Measurements from ENCODE around the gene MAPK13.
"Not testable (repeated sequence)": the region's sequence is repeated elsewhere in the genome, so short reads cannot be mapped to it uniquely, and the experiment has no call there.

Gene MAPK13

DNA sequence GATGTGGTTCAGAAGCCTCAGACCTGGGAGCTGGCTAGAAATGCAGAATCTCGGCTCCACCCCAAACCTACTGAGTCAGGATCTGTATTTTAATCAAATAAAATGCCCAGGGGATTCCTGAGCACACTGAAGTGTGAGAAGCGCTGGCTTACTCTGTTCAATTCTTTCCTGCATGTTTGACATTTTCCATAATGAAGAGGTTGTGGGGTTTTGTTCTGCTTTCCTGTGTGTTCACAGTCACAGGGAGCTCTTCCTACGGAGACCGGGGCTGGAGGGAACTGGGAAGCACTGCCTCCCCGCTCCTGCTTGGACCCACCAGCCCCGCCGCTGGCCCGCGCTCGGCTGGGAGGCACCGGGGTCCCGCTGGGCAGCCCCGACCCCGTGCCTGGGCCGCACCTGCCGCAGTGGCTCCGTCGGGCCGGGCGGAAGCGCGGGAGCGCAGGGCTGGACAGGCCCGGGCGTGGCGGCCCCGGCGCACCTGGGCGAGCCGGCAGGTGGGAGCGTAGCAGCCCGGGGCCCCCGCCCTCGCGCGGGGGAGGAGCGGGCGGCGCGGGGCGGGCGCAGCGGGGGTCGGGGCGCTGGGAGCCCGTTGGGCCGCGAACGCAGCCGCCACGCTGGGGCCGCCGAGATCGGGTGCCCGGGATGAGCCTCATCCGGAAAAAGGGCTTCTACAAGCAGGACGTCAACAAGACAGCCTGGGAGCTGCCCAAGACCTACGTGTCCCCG lies at the start of gene MAPK13:
Gene MAPK13 (plus strand): TSS at position 573 of the 726 bp plus-strand sequence. CDS start 70 bp downstream, at position 643.
- DNase-seq (ENCODE audit: low read depth), result no peak

DNA sequence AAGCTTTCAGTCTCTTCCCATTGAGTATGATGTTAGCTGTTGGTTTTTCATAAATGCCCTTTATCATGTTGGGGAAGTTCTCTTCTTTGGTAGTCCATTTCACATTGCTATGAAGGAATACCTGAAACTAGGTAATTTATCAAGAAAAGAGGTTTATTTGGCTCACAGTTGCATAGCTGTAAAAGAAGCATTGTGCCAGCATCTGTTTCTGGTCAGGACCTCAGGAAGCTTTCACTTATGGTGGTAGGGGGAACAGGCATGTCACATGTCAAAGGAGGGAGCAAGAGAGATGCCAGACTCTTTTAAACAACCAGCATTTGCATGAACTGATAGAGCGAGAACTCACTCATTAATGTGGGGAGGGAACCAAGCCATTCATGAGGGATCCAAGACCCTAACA lies 48.0 kb upstream of the MAPK13 start:
- no peak for DNase-seq (ENCODE audit: low read depth)

DNA sequence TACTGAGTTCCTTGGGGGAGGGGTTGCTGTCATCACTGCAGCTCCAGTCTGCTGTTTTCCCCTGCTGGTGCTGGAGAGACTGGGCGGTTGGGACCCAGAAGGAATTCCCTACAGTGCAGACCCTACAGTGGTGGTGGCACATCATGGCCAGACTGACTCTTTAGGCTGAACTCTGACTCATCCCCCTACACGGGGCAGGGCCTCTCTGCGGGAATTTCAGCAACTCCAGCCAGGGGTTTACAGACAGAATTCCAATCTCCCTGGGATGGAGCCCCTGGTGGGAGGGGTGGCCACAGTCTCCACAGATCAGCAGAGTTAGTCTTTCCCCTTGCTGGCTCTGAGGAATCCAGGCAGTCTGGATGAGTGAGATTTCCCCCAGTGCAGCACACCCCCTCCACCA lies 46.9 kb upstream of the MAPK13 start:
- no peak for DNase-seq (ENCODE audit: low read depth)

DNA sequence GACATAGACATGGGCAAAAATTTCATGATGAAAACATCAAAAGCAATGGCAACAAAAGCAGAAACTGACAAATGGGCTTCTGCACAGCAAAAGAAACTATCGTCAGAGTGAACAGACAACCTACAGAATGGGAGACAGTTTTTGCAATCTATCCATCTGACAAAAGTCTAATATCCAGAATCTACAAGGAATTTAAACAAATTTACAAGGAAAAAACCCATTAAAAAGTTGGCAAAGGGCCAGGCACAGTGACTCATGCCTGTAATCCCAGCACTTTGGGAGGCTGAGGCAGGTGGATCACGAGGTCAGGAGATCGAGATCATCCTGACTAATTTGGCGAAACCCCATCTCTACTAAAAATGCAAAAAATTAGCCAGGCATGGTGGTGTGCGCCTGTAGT lies 42.1 kb upstream of the MAPK13 start:
- DNase-seq (ENCODE audit: low read depth), result not testable (repeated sequence)

DNA sequence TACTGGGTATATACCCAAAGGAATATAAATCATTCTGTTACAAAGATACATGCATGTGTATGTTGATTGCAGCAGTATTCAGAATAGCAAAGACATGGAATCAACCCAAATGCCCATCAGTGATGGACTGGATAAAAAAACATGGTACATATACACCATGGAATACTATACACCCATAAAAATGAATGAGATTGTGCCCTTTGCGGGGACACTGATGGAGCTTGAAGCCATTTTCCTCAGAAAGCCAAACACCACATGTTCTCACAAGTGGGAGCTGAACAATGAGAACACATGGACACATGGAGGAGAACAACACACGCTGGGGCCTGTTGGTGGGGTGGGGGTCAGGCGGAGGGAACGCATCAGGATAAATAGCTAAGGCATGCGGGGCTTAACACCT lies 41.3 kb upstream of the MAPK13 start:
- DNase-seq (ENCODE audit: low read depth), result no peak

DNA sequence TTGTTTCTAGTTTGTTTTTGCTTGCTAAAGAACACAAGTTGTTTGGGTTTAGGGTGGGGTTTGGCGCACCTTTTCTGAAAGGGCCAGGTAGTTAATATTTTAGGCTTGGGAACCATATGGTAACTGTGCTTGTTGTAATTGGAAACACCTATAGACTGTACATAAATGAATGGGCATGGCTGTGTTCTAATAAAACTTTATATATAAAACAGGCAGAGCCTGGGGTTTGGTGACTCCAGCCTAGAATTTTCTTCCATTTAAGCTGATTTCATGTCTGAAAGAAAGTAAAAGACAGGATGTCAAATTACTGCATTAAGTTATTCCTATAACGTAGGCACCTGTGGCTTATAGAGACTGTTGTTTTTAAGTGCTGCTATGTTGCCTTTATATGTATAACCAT lies 36.1 kb upstream of the MAPK13 start:
- DNase-seq (ENCODE audit: low read depth), result no peak

DNA sequence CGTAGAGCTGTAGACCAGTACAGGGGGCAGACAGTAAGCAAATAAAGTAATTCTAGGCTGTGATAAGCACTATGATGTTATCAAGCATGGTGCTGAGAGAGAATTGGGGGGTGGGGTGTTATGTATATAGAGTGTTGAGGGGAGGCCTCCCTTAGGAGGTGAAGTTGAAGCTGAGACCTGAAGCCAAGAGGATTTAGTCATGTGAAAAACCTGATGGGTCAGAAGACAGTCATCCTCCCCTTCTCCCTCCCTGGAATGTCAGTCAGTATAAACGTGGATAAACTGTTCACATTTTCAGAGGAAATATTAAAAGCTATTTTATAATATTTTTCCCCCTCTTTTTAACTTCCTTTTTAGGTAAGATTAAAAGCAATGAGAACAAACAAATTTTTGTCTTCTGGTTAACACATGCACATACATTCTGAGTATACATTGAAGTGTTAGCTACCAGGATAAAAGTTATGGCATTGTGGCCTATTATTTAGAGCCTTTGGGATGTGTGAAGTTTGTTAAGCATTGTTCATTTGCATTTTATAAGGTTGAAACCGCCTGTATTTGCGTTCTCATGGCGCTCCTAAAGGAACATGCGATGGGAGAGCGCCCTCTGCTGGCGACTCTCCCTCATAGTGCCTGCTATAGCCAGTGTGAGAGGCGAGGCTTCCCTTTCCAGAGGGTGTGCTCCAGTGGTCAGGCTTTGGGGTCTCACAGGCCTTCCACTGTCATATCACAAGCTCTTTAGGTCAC lies 35.4 kb upstream of the MAPK13 start:
- DNase-seq (ENCODE audit: low read depth), result peak; percentile 68

DNA sequence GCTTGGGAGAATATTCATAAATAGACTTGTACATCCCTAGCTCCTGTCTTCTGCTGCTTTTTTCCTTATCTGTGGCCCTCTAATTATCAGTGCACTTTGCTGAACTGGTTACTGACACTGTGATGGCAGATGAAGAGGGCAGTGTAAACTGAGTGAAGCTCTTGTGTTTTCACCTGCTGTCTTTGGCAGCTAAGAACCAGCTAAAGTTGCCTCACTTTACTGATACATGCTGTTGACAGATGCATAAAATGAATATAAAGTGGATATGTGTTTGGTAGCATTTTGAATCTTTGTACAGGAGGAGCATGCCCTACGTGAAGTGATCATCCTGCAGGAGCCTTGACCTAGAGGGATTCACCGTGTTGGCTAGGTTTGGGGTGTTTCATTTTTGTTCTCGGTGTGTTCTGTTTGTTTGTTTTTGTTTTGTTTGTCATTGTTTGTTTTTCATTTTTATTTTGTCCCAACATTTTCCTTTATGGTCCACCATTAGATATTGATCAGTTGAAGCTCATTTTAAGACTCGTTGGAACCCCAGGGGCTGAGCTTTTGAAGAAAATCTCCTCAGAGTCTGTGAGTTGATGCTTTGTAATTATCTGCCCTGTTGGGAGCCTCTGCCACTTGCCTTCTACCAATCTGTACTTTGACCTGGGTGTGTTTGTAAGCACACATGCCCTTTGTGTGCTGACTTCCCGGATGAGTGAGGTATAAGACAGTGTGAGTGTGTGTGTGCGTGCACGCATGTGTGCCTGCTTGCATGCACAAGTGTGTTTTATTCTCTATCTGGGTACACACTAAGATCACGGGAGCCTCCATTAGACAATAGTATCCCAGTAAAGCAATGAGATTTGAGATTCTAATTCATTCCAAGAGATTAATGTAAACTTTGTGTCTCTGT lies 34.6 kb upstream of the MAPK13 start:
- no peak for DNase-seq (ENCODE audit: low read depth)

DNA sequence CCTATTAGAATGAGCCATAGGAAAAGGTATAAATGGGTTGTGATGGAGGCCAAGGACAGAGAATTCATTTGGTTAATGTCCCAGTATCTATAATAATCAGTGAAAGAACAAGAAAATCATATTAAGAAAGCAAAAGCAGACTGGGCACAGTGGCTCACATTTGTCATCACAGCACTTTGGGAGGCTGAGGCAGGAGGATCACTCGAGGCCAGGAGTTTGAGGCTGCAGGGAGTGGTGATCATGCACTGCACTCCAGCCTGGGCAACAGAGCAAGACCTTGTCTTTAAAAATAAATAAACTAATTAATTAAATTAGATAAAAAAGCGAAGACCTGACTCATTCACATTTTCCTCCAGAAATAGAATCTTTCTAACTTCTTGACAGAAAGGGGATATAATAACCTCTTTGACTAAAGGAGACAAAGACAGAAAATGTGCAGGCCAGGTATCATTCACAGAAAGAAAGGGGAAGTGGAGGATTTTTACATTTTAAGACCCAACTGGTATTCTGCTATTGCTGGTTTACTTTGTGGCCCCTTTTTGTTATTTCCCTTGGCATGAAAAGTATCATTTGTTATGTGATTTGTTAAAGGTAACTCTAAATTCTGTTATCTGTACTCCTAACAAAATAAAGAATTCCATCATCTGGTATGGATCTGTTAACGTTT lies 31.9 kb upstream of the MAPK13 start:
- no peak for DNase-seq (ENCODE audit: low read depth)

DNA sequence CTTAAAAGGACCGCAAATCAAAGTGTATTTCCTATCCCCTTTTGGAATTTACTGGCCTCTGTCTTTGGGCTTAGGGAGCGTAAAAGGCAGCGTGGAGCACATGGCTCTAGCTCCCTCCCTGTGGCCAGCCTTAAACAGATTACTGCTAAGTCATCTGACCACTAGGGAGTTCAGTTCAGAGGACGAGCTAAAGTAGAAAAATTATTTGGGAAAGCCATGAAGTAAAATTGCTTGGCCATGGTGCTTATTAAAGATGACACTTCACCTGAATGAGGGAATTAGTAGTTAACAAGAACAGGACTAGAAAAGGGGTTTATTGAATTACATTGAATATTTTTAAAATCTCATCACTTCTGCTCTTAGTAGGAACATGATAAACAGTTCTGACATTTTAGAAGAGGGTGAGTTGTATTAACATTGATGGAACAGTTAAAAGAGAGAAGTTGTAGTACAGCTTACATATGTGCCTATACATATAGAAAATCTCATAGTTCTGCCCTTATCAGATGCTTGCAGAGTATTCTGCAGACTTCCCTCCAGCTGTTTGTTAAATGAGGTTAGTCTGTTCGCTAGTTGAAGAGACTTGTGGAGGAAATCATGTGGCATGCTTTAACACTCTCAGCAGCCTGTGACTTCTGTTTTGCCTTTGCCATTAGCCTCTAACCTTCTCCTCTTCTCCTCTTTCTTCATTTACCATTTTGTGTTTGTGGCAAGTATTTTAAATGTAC lies 31.2 kb upstream of the MAPK13 start:
- DNase-seq (ENCODE audit: low read depth), result no peak

DNA sequence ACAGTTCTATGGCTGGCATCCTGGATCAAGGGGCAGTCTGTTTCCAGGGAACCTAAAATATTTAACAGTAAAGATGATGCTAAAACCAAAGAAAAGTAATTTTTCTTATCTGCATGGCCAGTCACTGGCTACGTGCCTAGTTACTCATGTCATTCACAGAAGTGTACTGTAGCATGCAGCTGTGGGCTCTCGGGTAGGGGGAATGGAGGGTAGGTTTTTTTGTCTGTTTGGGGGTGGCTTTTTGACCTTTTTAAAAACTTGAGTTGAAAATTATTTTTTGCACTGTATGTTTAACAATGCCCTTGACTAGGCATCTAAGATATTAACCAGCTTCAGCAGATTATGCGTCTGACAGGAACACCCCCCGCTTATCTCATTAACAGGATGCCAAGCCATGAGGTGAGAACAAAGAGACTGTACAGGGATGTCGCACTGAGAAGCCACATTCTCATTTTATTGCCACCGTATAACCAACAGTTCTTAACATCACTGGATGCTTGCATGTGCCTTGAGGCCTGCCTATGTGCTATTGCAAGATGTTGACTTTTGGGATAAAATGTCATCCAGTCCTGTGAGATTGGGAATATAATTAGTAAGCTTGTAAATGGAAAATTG lies 30.3 kb upstream of the MAPK13 start:
- no peak for DNase-seq (ENCODE audit: low read depth)

DNA sequence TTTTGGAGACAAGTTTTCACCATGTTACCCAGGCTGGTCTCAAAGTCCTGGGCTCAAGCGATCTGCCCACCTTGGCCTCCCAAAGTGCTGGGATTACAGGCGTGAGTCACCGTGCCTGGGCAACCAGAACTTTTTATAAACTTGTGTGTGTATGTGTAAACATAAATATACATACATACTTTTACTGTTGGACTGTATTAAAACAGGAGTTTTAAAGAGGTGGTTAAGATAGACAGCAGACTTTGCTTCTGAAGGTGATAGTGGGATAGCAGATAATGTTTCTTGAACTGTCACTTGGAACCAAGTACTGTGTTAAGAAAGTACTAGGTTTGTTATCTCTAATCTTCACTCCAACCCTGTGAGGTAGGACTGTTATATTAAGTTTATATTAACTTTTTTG lies 28.6 kb upstream of the MAPK13 start:
- no peak for DNase-seq (ENCODE audit: low read depth)

DNA sequence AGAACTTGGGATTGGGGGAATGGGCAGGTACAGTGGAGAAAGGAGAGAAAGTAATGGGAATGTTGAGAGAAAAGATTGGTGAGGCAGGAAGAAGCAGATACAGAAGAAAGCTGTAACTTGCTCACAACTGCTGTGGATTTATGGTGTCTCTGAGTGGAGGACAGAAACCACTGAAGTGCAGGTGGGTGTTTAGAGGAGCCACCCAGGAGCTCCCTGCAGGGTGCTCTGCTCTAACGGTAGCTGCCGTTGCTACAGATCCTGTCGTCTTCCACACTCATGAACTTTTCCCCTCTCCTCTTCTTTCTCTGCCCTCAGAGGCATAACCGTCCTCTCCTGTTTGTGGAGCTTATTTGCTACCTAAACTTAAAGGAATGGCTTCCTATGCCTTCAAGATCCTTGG lies 27.5 kb upstream of the MAPK13 start:
- no peak for DNase-seq (ENCODE audit: low read depth)

DNA sequence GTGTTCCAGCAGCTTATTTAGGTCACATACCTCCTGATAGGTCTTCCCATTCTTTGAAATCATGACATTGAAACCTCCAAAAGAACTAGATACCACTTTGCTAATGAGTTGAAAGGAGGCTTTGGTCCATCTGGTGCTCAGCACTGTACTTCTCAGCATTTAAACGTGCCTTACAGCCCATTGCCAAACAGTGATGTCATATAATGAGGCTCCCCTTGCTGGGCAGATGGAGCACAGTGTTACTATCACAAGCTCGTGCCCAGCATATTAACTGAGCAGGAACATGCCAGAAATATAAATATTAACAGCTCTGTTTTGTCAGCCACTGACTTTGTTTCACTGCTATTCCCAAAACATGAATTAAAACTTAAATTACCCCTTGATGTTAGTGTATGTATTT lies 25.5 kb upstream of the MAPK13 start:
- DNase-seq (ENCODE audit: low read depth), result no peak

DNA sequence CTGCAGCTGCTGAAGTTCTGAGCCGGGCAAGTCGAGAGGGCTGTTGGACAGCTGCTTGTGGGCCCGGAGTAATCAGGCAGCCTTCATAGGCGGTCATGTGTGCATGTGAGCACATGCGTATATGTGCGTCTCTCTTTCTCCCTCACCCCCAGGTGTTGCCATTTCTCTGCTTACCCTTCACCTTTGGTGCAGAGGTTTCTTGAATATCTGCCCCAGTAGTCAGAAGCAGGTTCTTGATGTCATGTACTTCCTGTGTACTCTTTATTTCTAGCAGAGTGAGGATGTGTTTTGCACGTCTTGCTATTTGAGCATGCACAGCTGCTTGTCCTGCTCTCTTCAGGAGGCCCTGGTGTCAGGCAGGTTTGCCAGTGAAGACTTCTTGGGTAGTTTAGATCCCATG lies 21.2 kb upstream of the MAPK13 start:
- no peak for DNase-seq (ENCODE audit: low read depth)

DNA sequence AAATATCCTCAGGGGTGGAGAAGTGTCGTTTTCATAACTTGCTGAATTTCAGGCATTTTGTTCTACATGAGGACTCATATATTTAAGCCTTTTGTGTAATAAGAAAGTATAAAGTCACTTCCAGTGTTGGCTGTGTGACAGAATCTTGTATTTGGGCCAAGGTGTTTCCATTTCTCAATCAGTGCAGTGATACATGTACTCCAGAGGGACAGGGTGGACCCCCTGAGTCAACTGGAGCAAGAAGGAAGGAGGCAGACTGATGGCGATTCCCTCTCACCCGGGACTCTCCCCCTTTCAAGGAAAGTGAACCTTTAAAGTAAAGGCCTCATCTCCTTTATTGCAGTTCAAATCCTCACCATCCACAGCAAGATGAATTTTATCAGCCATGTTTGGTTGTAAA lies 20.3 kb upstream of the MAPK13 start:
- DNase-seq (ENCODE audit: low read depth), result no peak

DNA sequence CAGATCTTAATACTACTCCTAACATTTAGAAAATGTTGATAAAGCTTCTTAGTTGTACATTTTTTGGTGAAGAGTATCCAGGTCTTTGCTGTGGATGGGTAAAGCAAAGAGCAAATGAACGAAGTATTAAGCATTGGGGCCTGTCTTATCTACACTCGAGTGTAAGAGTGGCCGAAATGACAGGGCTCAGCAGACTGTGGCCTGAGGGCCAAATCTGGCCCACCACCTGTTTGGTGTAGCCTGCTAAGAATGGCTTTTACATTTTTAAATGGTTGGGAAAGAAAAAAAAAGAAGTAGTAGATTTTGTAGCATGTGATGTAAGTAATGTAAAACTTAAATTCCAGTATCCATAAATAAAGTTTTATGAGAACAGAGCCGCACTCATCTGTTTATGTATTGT lies 19.4 kb upstream of the MAPK13 start:
- no peak for DNase-seq (ENCODE audit: low read depth)

DNA sequence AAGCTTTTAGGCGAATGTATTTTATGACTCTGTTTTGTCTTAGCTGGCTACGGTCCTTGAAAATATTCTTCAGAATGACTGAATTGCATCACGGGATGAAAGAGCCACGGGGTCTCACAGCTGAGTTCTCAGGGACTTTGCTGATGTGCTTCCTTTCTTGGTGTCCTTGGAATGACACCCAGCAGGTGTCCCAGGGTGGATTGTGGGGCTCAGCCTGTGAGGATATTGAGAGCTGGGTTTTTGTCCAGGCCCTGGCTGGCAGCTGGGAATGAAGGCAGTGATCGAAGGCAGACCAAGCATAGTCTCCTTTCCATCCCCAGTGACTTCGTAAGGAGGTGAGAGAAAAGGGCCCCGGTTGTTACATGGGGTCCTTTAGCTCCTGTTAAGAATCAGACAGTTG lies 18.8 kb upstream of the MAPK13 start:
- no peak for DNase-seq (ENCODE audit: low read depth)

DNA sequence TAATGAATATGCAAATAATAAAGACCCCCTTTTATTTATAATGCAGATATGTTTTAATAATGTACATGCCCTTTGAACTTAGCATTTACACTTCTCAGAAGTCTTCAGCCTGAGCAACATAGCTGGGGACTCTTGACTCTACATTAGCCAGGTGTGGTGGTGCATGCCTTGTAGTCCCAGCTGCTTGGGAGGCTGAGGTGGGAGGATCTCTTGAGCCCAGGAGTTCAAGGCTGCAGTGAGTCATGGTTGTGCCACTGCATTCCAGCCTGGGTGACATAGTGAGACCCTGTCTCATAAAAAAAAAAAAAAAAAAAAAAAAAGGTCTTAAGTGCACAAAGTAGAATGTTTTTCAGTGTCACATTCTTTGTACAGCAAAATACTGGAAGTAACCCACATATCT lies 17.3 kb upstream of the MAPK13 start:
- no peak for DNase-seq (ENCODE audit: low read depth)

DNA sequence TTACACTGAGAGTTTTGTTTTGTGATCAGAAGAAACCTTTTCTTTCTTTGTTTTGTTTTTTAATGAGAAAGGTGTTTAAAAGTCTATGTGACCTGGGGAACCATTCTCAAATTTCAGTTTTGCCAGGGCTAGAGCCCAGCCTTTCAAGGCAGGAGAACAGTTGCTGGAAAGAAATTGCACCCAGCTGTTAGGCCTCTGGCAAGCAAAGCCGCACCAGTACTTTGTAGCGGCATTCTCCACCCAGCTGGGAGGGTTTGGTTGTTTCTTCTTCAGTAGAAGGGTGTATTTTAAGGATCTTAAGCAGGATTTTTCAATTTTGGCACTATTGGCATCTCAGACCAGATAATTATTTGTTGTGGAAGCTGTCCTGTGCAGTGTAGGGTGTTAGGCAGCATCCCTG lies 16.6 kb upstream of the MAPK13 start:
- no peak for DNase-seq (ENCODE audit: low read depth)

DNA sequence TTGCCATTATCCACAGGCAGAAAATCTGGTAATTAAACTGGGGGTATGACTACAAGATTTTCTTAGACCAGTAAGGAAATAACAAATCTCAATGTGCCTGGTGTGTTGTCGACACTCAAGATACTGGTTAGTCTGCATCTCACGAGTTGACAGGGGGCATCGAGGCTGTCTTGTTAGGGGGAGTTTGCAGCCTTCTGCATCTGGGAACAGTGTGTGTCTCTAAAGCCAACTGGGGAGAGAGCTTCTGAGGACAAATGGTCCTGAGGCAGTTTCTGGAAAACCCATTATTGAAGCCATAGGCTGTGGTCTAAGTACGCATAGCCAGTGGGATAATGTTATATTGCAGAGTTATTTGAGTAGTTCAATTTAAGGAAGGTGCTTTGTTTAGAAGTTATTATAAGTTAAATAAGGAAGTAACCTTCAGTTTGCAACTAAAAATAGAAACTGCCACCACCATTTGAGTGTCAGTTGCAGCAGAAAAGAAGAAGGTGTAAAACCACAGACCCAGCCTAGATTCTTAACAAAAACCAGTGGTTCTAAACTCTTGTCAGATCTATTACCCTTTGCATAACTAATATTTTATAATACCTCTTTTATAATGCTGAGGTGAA lies 15.4 kb upstream of the MAPK13 start:
- no peak for DNase-seq (ENCODE audit: low read depth)
